Measurements from ENCODE around the gene NPW. TPM values are rescaled to one million over a fixed set of nuclear protein-coding genes. Genes with fewer than 3 reads are reported as not detected.

Gene NPW
- total and polyA plus RNA-seq, 2 donors (not counting 3 experiments of a cell fraction or from before 2014, with no cell fraction given): 0.84 to 3.3 TPM

- H3K9me1 ChIP-seq (replicated peaks; ENCODE audit: control insufficient read depth, extremely low read depth, insufficient read depth, low read length): no peaks in the 10 kb centered on the region
- no peaks in the 10 kb centered on the region for H4K20me1 ChIP-seq (replicated peaks; ENCODE audit: control insufficient read depth, extremely low read depth, insufficient read depth, low read length)
- no peak overlapping the region for H3K4me2 ChIP-seq (ENCODE audit: insufficient read depth, low read length)
- H3K4me1 ChIP-seq (ENCODE audit: control insufficient read depth, extremely low read depth, insufficient read depth, low read length): peaks cover 42% of the 10 kb centered on the region
- ChIA-PET POLR2A (interaction anchor here (1.9 kb wide), 1 partner anchor 151 kb away, joined by 21 read pairs; the partner anchor contains the start of gene TRAF7), CTCF (interaction anchor here (0.6 to 4.0 kb wide), 26 partner anchors 9 to 247 kb away, joined by 3 to 85 read pairs (median 5); partner anchors contain the start of genes ECI1, GFER, NPW and NTHL1)
- dilution Hi-C loops (cut with MboI; ENCODE audit: extremely low pct_ligation_motif_present, low sequenced_read_pairs) (no loop called here), intact Hi-C loops (cut with micrococcal nuclease) (no loop called here)
- no peak overlapping the region for H3K4me3 ChIP-seq (replicated peaks in 1 of 3; ENCODE audit: insufficient read depth in 1 of 3, low read depth in 1 of 3, low read length in 3 of 3)
- FAIRE-seq (peak; percentile 91), DNase-seq (ENCODE audit: low read depth, low spot score) (peak; percentile 73)
- no peaks in the 10 kb centered on the region for H3K9me3 ChIP-seq (replicated peaks; ENCODE audit: control insufficient read depth, insufficient read depth, low read length)
- H3K36me3 ChIP-seq (ENCODE audit: control insufficient read depth in 2 of 2, extremely low read depth in 1 of 2, insufficient read depth in 2 of 2, low read length in 2 of 2): peaks cover 0 to 41% of the 10 kb centered on the region in 2 experiments
- peaks cover 64% of the 10 kb centered on the region for H3K79me2 ChIP-seq (ENCODE audit: control insufficient read depth, insufficient read depth, low read length)
- TF ChIP-seq MAX (IDR thresholded peaks at IDR 0.05; ENCODE audit: insufficient read depth, insufficient read length) (peak; percentile 25), EZH2 (IDR thresholded peaks at IDR 0.05; ENCODE audit: borderline replicate concordance, low read depth, low read length, severe bottlenecking) (no peak), POLR2AphosphoS5 (IDR thresholded peaks at IDR 0.05; ENCODE audit: insufficient read depth, low read depth, low read length) (peak; percentile 41), CTCF (IDR thresholded peaks at IDR 0.05; ENCODE audit: extremely low read depth in 1 of 2, insufficient read depth in 1 of 2, low read depth in 1 of 2, low read length in 2 of 2) (peak; percentile 97 to 99), GATA2 (IDR thresholded peaks at IDR 0.05; ENCODE audit: insufficient read depth, insufficient read length, low read depth, low read length) (no peak)
- H3K9ac ChIP-seq (replicated peaks; ENCODE audit: extremely low read depth, insufficient read depth, low read length): no peak overlapping the region
- H3K27me3 ChIP-seq (ENCODE audit: control insufficient read depth in 2 of 2, insufficient read depth in 2 of 2, low read length in 2 of 2): no peaks in the 10 kb centered on the region
- BruUV-seq (replicated peaks): no TSS peak
- no peak overlapping the region for H3K27ac ChIP-seq (ENCODE audit: insufficient read depth, low read depth, low read length)
- H2AFZ ChIP-seq (ENCODE audit: low read depth, low read length): no peak overlapping the region
Measured at GRCh38 chr16:2003827-2004641, 15.6 kb upstream of the NPW start.
